ENCODE data around the gene RNF32.

DNA sequence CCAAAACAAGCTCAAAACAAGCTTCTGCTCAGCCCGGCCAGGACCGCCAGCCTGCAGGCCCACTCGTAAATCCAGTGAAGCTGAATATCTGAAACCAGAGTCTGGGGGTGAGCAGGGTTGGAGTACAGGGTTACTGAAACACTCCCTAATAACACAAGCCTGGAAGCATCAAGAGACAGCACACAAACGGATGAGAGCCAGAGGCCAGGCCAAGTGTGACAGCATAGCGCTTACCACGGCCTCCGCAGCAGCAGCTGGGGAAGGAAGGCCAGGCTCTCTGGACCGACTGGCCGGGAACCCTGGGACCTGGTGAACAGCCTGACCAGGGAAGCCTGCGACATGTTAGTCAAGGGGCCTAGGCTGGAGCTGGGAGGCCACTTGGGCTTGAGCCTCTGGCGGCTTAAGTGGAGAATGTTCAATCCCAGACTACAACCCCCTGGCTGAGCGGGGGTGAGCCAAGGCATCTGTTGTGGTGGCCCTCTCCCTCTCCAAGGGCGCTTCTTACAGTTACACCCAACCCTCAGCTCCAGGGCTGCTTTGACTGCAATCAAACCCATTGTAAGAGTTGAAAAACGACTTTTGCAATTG, 21.7 kb upstream of the RNF32 start:
- TF ChIP-seq, protein P1, sequence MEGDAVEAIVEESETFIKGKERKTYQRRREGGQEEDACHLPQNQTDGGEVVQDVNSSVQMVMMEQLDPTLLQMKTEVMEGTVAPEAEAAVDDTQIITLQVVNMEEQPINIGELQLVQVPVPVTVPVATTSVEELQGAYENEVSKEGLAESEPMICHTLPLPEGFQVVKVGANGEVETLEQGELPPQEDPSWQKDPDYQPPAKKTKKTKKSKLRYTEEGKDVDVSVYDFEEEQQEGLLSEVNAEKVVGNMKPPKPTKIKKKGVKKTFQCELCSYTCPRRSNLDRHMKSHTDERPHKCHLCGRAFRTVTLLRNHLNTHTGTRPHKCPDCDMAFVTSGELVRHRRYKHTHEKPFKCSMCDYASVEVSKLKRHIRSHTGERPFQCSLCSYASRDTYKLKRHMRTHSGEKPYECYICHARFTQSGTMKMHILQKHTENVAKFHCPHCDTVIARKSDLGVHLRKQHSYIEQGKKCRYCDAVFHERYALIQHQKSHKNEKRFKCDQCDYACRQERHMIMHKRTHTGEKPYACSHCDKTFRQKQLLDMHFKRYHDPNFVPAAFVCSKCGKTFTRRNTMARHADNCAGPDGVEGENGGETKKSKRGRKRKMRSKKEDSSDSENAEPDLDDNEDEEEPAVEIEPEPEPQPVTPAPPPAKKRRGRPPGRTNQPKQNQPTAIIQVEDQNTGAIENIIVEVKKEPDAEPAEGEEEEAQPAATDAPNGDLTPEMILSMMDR (IDR thresholded peaks at IDR 0.05): no peak
- no peak for TF ChIP-seq CBFB (CRISPR knock-in tag; IDR thresholded peaks at IDR 0.05; ENCODE audit: low read depth)
- TF ChIP-seq, protein P2, sequence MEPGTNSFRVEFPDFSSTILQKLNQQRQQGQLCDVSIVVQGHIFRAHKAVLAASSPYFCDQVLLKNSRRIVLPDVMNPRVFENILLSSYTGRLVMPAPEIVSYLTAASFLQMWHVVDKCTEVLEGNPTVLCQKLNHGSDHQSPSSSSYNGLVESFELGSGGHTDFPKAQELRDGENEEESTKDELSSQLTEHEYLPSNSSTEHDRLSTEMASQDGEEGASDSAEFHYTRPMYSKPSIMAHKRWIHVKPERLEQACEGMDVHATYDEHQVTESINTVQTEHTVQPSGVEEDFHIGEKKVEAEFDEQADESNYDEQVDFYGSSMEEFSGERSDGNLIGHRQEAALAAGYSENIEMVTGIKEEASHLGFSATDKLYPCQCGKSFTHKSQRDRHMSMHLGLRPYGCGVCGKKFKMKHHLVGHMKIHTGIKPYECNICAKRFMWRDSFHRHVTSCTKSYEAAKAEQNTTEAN (CRISPR knock-in tag; IDR thresholded peaks at IDR 0.05): no peak
- no peak for TF ChIP-seq ZNF396 (CRISPR knock-in tag; IDR thresholded peaks at IDR 0.05; ENCODE audit: borderline replicate concordance)
- TF ChIP-seq, protein P3, sequence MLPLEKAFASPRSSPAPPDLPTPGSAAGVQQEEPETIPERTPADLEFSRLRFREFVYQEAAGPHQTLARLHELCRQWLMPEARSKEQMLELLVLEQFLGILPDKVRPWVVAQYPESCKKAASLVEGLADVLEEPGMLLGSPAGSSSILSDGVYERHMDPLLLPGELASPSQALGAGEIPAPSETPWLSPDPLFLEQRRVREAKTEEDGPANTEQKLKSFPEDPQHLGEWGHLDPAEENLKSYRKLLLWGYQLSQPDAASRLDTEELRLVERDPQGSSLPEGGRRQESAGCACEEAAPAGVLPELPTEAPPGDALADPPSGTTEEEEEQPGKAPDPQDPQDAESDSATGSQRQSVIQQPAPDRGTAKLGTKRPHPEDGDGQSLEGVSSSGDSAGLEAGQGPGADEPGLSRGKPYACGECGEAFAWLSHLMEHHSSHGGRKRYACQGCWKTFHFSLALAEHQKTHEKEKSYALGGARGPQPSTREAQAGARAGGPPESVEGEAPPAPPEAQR (CRISPR knock-in tag; IDR thresholded peaks at IDR 0.05): no peak
- TF ChIP-seq TEAD1 (CRISPR knock-in tag; IDR thresholded peaks at IDR 0.05): no peak
- TF ChIP-seq ETV6 (CRISPR knock-in tag; IDR thresholded peaks at IDR 0.05): no peak
- TF ChIP-seq GABPB1 (CRISPR knock-in tag; IDR thresholded peaks at IDR 0.05): no peak
- TF ChIP-seq, protein P4, sequence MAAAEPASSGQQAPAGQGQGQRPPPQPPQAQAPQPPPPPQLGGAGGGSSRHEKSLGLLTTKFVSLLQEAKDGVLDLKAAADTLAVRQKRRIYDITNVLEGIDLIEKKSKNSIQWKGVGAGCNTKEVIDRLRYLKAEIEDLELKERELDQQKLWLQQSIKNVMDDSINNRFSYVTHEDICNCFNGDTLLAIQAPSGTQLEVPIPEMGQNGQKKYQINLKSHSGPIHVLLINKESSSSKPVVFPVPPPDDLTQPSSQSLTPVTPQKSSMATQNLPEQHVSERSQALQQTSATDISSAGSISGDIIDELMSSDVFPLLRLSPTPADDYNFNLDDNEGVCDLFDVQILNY (CRISPR knock-in tag; IDR thresholded peaks at IDR 0.05): no peak
- TF ChIP-seq, protein P5, sequence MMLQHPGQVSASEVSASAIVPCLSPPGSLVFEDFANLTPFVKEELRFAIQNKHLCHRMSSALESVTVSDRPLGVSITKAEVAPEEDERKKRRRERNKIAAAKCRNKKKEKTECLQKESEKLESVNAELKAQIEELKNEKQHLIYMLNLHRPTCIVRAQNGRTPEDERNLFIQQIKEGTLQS (CRISPR knock-in tag; conservative IDR thresholded peaks at IDR 0.05): no peak

All from WTC11 (cell line).